Activated CD8-positive, alpha-beta T cell treated with anti-CD3 and anti-CD28 coated beads for 36 hours (primary cell): ENCODE data around the gene IFI27L1. TPM values are rescaled to one million over a fixed set of nuclear protein-coding genes. Genes with fewer than 3 reads are reported as not detected.

Experiments
- ATAC-seq: fragments of 200-7000 bp; cut with Tn5 transposase; one replicate; pipeline ENCODE4 v1.10.0; 2021; ENCODE audit warnings: mild to moderate bottlenecking, moderate library complexity
- CTCF ChIA-PET: fragments of 350-600 bp; sonication (Branson Sonifier 250); formaldehyde crosslinking; loops from one replicate; lab custom pipeline; 2021; ENCODE audit warnings: antibody characterized with exemption; lab: Charles Lee
- POLR2A ChIA-PET: fragments of 350-600 bp; sonication (Branson Sonifier 250); formaldehyde crosslinking; loops from one replicate; lab custom pipeline; 2021; ENCODE audit warnings: antibody characterized with exemption; lab: Charles Lee
- DNase-seq: peaks from one replicate; pipeline ENCODE4 v3.0.0-alpha.2; 2020
- H3K27ac Mint-ChIP-seq: one replicate; pipeline ENCODE4 v1.8.0; 2021; ENCODE audit warnings: mild to moderate bottlenecking, mixed read lengths
- H3K27me3 Mint-ChIP-seq: one replicate; pipeline ENCODE4 v1.8.0; 2021; ENCODE audit warnings: mixed read lengths
- H3K36me3 Mint-ChIP-seq: one replicate; pipeline ENCODE4 v1.8.0; 2021; ENCODE audit warnings: low read depth, mixed read lengths
- H3K4me1 Mint-ChIP-seq: one replicate; pipeline ENCODE4 v1.8.0; 2021; ENCODE audit warnings: low read depth, mixed read lengths
- H3K4me3 Mint-ChIP-seq: one replicate; pipeline ENCODE4 v1.8.0; 2021; ENCODE audit warnings: mild to moderate bottlenecking, moderate library complexity, mixed read lengths
- H3K9me3 Mint-ChIP-seq: one replicate; pipeline ENCODE4 v1.8.0; 2021; ENCODE audit warnings: mixed read lengths
- CTCF ChIP-seq: fragments of 200-600 bp; IDR thresholded peaks from one replicate; pipeline ENCODE4 v1.8.0; 2022; ENCODE audit warnings: antibody characterized with exemption, mild to moderate bottlenecking
- intact Hi-C: fragments of 100-400 bp; cut with micrococcal nuclease; formaldehyde crosslinking; loops from one replicate; pipeline ENCODE4 v1.10.0; 2022
- total RNA-seq, 2 experiments: library from RNA; stranded (reverse); gene quantifications; one replicate each; pipeline ENCODE4 v1.2.3, GENCODE V29; 2021

The IFI27L1 gene
- total RNA-seq, 2 experiments from 2014 or later, result 21.9 to 23.3 TPM

- Mint-ChIP-seq H3K4me1 (no peaks in the 10 kb centered on the region), H3K27me3 (no peaks in the 10 kb centered on the region), H3K27ac (no peak within 1 kb of the TSS), H3K36me3 (no peaks in the 10 kb centered on the region), H3K4me3 (no peak within 1 kb of the TSS), H3K9me3 (no peaks in the 10 kb centered on the region)
- ChIA-PET CTCF (interaction anchor here (1.2 to 1.3 kb wide), 2 partner anchors 11 to 26 kb away, joined by 3 to 4 read pairs; no protein-coding TSS in a partner anchor), POLR2A (no interaction called here)
- TF ChIP-seq CTCF, result no peak
- intact Hi-C loops, result no loop called here
- ATAC-seq (no peak), DNase-seq (no peak)
Measured at GRCh38 chr14:94110552-94111181, 29.6 kb downstream of the IFI27L1 start, which contains the start of gene IFI27. Gene IFI27 (plus strand): TSS chr14:94110736.

GRCh38 chr14:94111276-94112095, 30.4 kb downstream of the IFI27L1 start:
- CTCF ChIA-PET, result interaction anchor here (1.3 kb wide), 1 partner anchor 25 kb away, joined by 4 read pairs; no protein-coding TSS in a partner anchor
- ATAC-seq (no peak), DNase-seq (no peak)
- Mint-ChIP-seq H3K9me3 (no peaks in the 10 kb centered on the region), H3K4me3 (no peak overlapping the region), H3K36me3 (no peaks in the 10 kb centered on the region), H3K27ac (no peak overlapping the region), H3K27me3 (no peaks in the 10 kb centered on the region), H3K4me1 (no peaks in the 10 kb centered on the region)
- intact Hi-C loops, result no loop called here
- POLR2A ChIA-PET, result no interaction called here
- no peak for TF ChIP-seq CTCF

- H3K4me1 Mint-ChIP-seq, result no peaks in the 10 kb centered on the region
- H3K27me3 Mint-ChIP-seq, result no peaks in the 10 kb centered on the region
- no peaks in the 10 kb centered on the region for H3K9me3 Mint-ChIP-seq
- DNase-seq (no peak), ATAC-seq (no peak)
- POLR2A ChIA-PET, result no interaction called here
- H3K27ac Mint-ChIP-seq, result no peak overlapping the region
- no peak overlapping the region for H3K4me3 Mint-ChIP-seq
- no peak for TF ChIP-seq CTCF
- intact Hi-C loops, result no loop called here
- CTCF ChIA-PET, result interaction anchor here (1.3 to 3.1 kb wide), 2 partner anchors 19 to 76 kb away, joined by 3 to 9 read pairs; no protein-coding TSS in a partner anchor
- H3K36me3 Mint-ChIP-seq, result no peaks in the 10 kb centered on the region
Measured at GRCh38 chr14:94112513-94113063, 31.5 kb downstream of the IFI27L1 start.

GRCh38 chr14:94113073-94113472, 32.0 kb downstream of the IFI27L1 start:
- no peak overlapping the region for H3K27ac Mint-ChIP-seq
- ChIA-PET POLR2A (no interaction called here), CTCF (interaction anchor here (1.3 to 3.1 kb wide), 3 partner anchors 19 to 77 kb away, joined by 3 to 9 read pairs (median 5); no protein-coding TSS in a partner anchor)
- no peaks in the 10 kb centered on the region for H3K4me1 Mint-ChIP-seq
- no peak for DNase-seq
- intact Hi-C loops, result no loop called here
- H3K27me3 Mint-ChIP-seq, result no peaks in the 10 kb centered on the region
- no peaks in the 10 kb centered on the region for H3K36me3 Mint-ChIP-seq
- TF ChIP-seq CTCF, result no peak
- ATAC-seq, result no peak
- no peak overlapping the region for H3K4me3 Mint-ChIP-seq
- H3K9me3 Mint-ChIP-seq, result no peaks in the 10 kb centered on the region
